K562 (cell line): Measurements from ENCODE around the gene CLSTN2. TPM values are rescaled to one million over a fixed set of nuclear protein-coding genes. Genes with fewer than 3 reads are reported as not detected.

Experiments used
- ATAC-seq: fragments of 200-7000 bp; cut with Tn5 transposase; 3 replicates; pipeline ENCODE4 v1.9.1; 2020; ENCODE audit warnings: moderate library complexity
- BruUV-seq: library from RNA; stranded (reverse); fragments of 400-500 nt; replicated peaks from 2 replicates; lab custom pipeline; 2021; lab: Mats Ljungman, UMichigan
- CTCF ChIA-PET: fragments of 300-600 bp; formaldehyde crosslinking; extraction: SDS; loops from one replicate; lab custom pipeline; 2021; ENCODE audit warnings: low intra/inter-chr PET ratio; lab: Yijun Ruan, JAX
- POLR2A ChIA-PET: fragments of 300-600, 350-650 bp; sonication (Branson Sonifier 250); formaldehyde crosslinking; extraction: SDS; loops from one replicate; lab custom pipeline; 2021; ENCODE audit warnings: antibody characterized with exemption, inconsistent platforms; lab: Yijun Ruan, JAX
- DNase-seq, 4 experiments: peaks; one replicate each; pipeline versions ENCODE4 v3.0.0 to v3.0.0-alpha.2; 2011 to 2018; ENCODE audit warnings: low spot score in 3 of 4, mixed read lengths in 3 of 4; ENCODE audit errors: extremely low read depth in 1 of 4
- FAIRE-seq: peaks from 2 replicates; lab custom pipeline; 2011; peaks lifted over from hg19 to GRCh38; lab: Jason Lieb, UNC
- H2AFZ ChIP-seq: 2 replicates; pipeline ENCODE4 v1.6.0; 2011; ENCODE audit warnings: low read depth, low read length, control low read depth, inconsistent platforms
- H3K27ac ChIP-seq: fragments of 200-600 bp; 3 replicates; pipeline ENCODE4 v1.8.0; 2011; ENCODE audit warnings: low read depth, mild to moderate bottlenecking, control low read depth, inconsistent platforms, low read length, moderate library complexity, mixed read lengths; ENCODE audit errors: extremely low read depth
- H3K27me3 ChIP-seq, 2 experiments: fragments of 300-600 bp in 1 of 2; 2 replicates in 1 of 2; 3 replicates in 1 of 2; pipeline versions ENCODE4 v1.6.0 to v1.8.0; 2011; ENCODE audit warnings: inconsistent platforms in 2 of 2, low read length in 2 of 2, mild to moderate bottlenecking in 1 of 2, mixed read lengths in 1 of 2, moderate library complexity in 1 of 2; ENCODE audit not compliant: control insufficient read depth in 2 of 2, insufficient read depth in 2 of 2
- H3K36me3 ChIP-seq: fragments of 300-600 bp; 3 replicates; pipeline ENCODE4 v1.8.0; 2011; ENCODE audit warnings: mild to moderate bottlenecking, low read length, inconsistent platforms; ENCODE audit not compliant: control insufficient read depth, insufficient read depth
- H3K4me1 ChIP-seq, 2 experiments: fragments of 200-600 bp in 1 of 2; replicated peaks in 1 of 2; 2 replicates in 1 of 2; 3 replicates in 1 of 2; pipeline versions ENCODE4 v1.5.1 to v1.8.0; 2011; ENCODE audit warnings: inconsistent platforms in 2 of 2, low read length in 2 of 2, mild to moderate bottlenecking in 1 of 2, mixed read lengths in 1 of 2, moderate library complexity in 1 of 2; ENCODE audit not compliant: control insufficient read depth in 2 of 2, insufficient read depth in 2 of 2
- H3K4me2 ChIP-seq: 2 replicates; pipeline ENCODE4 v1.6.1; 2011; ENCODE audit warnings: low read length, control low read depth, inconsistent platforms, mixed read lengths; ENCODE audit not compliant: insufficient read depth
- H3K4me3 ChIP-seq: fragments of 200-600 bp; sonication (generic), shearing (Covaris generic); 2 replicates; pipeline ENCODE4 v1.5.1; 2016; ENCODE audit warnings: control low read depth, inconsistent platforms
- H3K79me2 ChIP-seq: fragments of 200-600 bp; 3 replicates; pipeline ENCODE4 v1.8.0; 2011; ENCODE audit warnings: low read length, inconsistent platforms; ENCODE audit not compliant: control insufficient read depth, insufficient read depth
- H3K9ac ChIP-seq, 2 experiments: 2 replicates each; pipeline versions ENCODE4 v1.6.0 to v1.6.1; 2011; ENCODE audit warnings: low read depth in 2 of 2, low read length in 2 of 2, control low read depth in 1 of 2, inconsistent platforms in 1 of 2, mild to moderate bottlenecking in 1 of 2, mixed read lengths in 1 of 2; ENCODE audit not compliant: insufficient read depth in 1 of 2
- H3K9me1 ChIP-seq: one replicate; pipeline ENCODE4 v1.6.0; 2011; ENCODE audit warnings: inconsistent platforms, mild to moderate bottlenecking, low read length, moderate library complexity; ENCODE audit not compliant: control insufficient read depth, insufficient read depth
- H3K9me3 ChIP-seq: replicated peaks from 2 replicates; pipeline ENCODE4 v1.5.1; 2011; ENCODE audit warnings: low read depth, low read length, inconsistent platforms; ENCODE audit not compliant: control insufficient read depth, insufficient read depth
- H4K20me1 ChIP-seq: replicated peaks from 2 replicates; pipeline ENCODE4 v1.6.1; 2011; ENCODE audit warnings: low read length, inconsistent platforms, mixed read lengths; ENCODE audit not compliant: control insufficient read depth, insufficient read depth
- EWSR1 ChIP-seq: fragments of 450-650 bp; IDR thresholded peaks from 2 replicates; pipeline ENCODE4 v1.6.1; 2018; ENCODE audit warnings: borderline replicate concordance, mild to moderate bottlenecking, low read depth, moderate library complexity; ENCODE audit not compliant: partially characterized antibody
- HMG20B ChIP-seq: fragments of 250-450 bp; sonication (Bioruptor Pico); IDR thresholded peaks from 2 replicates; pipeline ENCODE4 v1.5.0; 2021; ENCODE audit warnings: mild to moderate bottlenecking
- OTX1 ChIP-seq: fragments of 450-650 bp; formaldehyde crosslinking; IDR thresholded peaks from 2 replicates; pipeline ENCODE4 v1.4.0; 2022; ENCODE audit warnings: mild to moderate bottlenecking
- POLR2G ChIP-seq: fragments of 200-400 bp; formaldehyde crosslinking; IDR thresholded peaks from 2 replicates; pipeline ENCODE4 v1.6.1; 2017; ENCODE audit warnings: low read depth, mild to moderate bottlenecking, antibody characterized with exemption, low read length, moderate library complexity
- SAP30 ChIP-seq: fragments of 200-600 bp; sonication (generic); IDR thresholded peaks from 2 replicates; pipeline ENCODE4 v1.6.1; 2012; ENCODE audit warnings: borderline replicate concordance, low read depth, mild to moderate bottlenecking, moderate library complexity, low read length, control low read depth, inconsistent platforms; ENCODE audit not compliant: insufficient read depth, poor library complexity, severe bottlenecking
- SMAD3 ChIP-seq: fragments of 450-650 bp; formaldehyde crosslinking; conservative IDR thresholded peaks from 2 replicates; pipeline ENCODE4 v1.4.0; 2020; ENCODE audit warnings: mild to moderate bottlenecking
- SNAPC5 ChIP-seq: fragments of 250-450 bp; sonication (Bioruptor Pico); IDR thresholded peaks from 2 replicates; pipeline ENCODE4 v1.8.0; 2021; ENCODE audit warnings: moderate library complexity, mild to moderate bottlenecking, inconsistent platforms
- SPI1 ChIP-seq: IDR thresholded peaks from 2 replicates; pipeline ENCODE4 v1.6.1; 2011; ENCODE audit warnings: low read depth, low read length, control low read depth, borderline replicate concordance
- ZBTB11 ChIP-seq, 3 experiments: fragments of 200-800 bp in 1 of 3; fragments of 250-450 bp in 1 of 3; fragments of 450-650 bp in 1 of 3; sonication (Bioruptor Pico) in 1 of 3; sonication (Bioruptor generic) in 1 of 3; formaldehyde crosslinking in 1 of 3; IDR thresholded peaks; 2 replicates each; pipeline versions ENCODE4 v1.6.1 to v1.8.0; 2016 to 2022; ENCODE audit warnings: mild to moderate bottlenecking in 2 of 3, missing genetic modification characterization in 2 of 3, missing compliant biosample characterization in 1 of 3, moderate library complexity in 1 of 3
- ZNF431 ChIP-seq: sonication (generic); formaldehyde crosslinking; IDR thresholded peaks from 2 replicates; pipeline ENCODE4 v1.8.0; 2022; ENCODE audit warnings: mild to moderate bottlenecking, missing genetic modification reagents
- ZNF507 ChIP-seq: conservative IDR thresholded peaks from 2 replicates; pipeline ENCODE4 v1.6.1; 2017; ENCODE audit warnings: missing genetic modification characterization, missing compliant biosample characterization
- ZNF717 ChIP-seq: fragments of 250-450 bp; sonication (Bioruptor Pico); IDR thresholded peaks from 2 replicates; pipeline ENCODE4 v1.5.0; 2021
- WGBS: fragments of 100-300 bp; shearing (Covaris generic); methylation state at CpG from one replicate; pipeline ENCODE4 v1.1.6; 2016; ENCODE audit warnings: low coverage, mixed read lengths; ENCODE audit not compliant: insufficient coverage; ENCODE audit errors: missing lambda C conversion rate; 5-methylcytosine and 5-hydroxymethylcytosine counted together
- in situ Hi-C: fragments of 300-500 bp; cut with MboI; formaldehyde crosslinking; loops from 4 replicates; pipeline ENCODE4 v1.15.0; 2018; ENCODE audit warnings: inconsistent platforms, mixed read lengths
- intact Hi-C: fragments of 100-400 bp; cut with micrococcal nuclease; formaldehyde crosslinking; loops from 2 replicates; pipeline ENCODE4 v1.14.2; 2022
- polyA plus RNA-seq, 8 experiments: library from polyadenylated mRNA; depleted of rRNA in 4 of 8; stranded (reverse) in 5 of 8; unstranded in 3 of 8; fragments of >200 nt; fragmentation: Nextera tagmentation in 2 of 8; fragmentation: Illumina TruSeq in 1 of 8; extraction: Ambion mirVana in 2 of 8; extraction: Trizol in 1 of 8; gene quantifications; 2 replicates each; pipeline versions ENCODE4 v1.2.1 to v1.2.3, GENCODE V29; 2011 to 2014; ENCODE audit warnings: inconsistent platforms in 1 of 8, missing spikeins in 1 of 8
- total RNA-seq, 7 experiments: library from RNA; depleted of rRNA in 6 of 7; stranded (reverse); fragments of >200 nt in 6 of 7; fragmentation: Illumina TruSeq in 2 of 7; extraction: Trizol in 2 of 7; gene quantifications; 2 replicates each; pipeline versions ENCODE4 v1.2.1 to v1.2.3, GENCODE V29; 2011 to 2021; ENCODE audit warnings: low replicate concordance in 1 of 7
- TF ChIP-seq, protein P1 (sequence below): IDR thresholded peaks from 2 replicates; pipeline ENCODE4 v1.6.1; 2012; ENCODE audit warnings: low read depth, low read length, improper control_type of control experiment, borderline replicate concordance
- TF ChIP-seq, protein P2 (sequence below), 3 experiments: IDR thresholded peaks in 2 of 3; conservative IDR thresholded peaks in 1 of 3; 2 replicates each; pipeline ENCODE4 v1.5.1; 2011 to 2012; ENCODE audit warnings: low read length in 3 of 3, mild to moderate bottlenecking in 3 of 3, control low read depth in 2 of 3, improper control_type of control experiment in 1 of 3, inconsistent platforms in 1 of 3, low read depth in 1 of 3, mixed read lengths in 1 of 3, moderate library complexity in 1 of 3; ENCODE audit not compliant: insufficient read depth in 2 of 3

Gene CLSTN2
- total and polyA plus RNA-seq, 9 of the 15 experiments (the other 6 are each of a cell fraction or from before 2014, with no cell fraction given) = 0.02 to 0.04 (median 0.04) TPM; not detected in 6

DNA sequence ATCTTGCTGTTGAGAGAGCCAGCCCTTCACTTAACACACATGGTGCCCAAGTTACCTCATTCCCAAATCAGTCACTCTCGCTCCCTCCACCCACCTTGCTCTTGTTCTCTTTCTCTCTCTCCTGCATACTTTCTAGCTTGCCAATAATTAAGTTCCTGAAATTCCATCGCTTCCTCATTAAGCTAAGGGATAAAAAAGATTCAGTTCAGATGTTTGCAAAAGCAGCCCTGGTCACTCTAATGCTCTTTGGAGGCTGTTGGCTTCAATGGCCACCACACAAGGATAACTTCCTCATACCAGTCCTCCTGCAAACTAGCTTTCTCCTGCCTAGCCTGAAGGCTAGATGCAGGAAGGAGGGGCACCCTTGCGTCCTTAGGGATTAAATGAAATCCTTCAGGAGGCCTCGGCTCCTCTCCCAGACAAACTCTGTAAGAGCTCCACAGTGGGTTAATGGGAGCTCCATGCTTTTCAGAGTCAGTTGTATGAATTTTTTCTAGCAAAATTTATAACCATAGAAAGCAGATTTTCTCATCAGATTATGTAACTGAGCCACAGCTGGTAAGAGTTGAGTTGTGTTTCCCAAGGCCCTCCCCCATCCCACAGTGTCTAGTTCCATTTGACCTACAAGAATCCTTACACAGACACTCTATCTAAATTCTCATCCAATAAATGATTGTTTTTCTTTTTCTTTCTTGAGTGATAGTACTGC, 566.2 kb downstream of the CLSTN2 start:
- no peak overlapping the region for H2AFZ ChIP-seq
- no peaks in the 10 kb centered on the region for H3K9me3 ChIP-seq
- no peaks in the 10 kb centered on the region; a peak in 1 of 5 replicates for H3K4me1 ChIP-seq
- no peaks in the 10 kb centered on the region for H3K79me2 ChIP-seq
- ChIA-PET POLR2A (interaction anchor here (0.6 to 0.9 kb wide), 3 partner anchors 11 to 61 kb away, joined by 3 read pairs; no protein-coding TSS in a partner anchor), CTCF (no interaction called here)
- no peak for ATAC-seq
- intact Hi-C loops = no loop called here
- FAIRE-seq = no peak
- no TSS peak for BruUV-seq
- no peaks in the 10 kb centered on the region for H4K20me1 ChIP-seq
- in situ Hi-C loops = no loop called here
- peaks cover 0 to 11% of the 10 kb centered on the region in 2 experiments; a peak in 2 of 5 replicates for H3K27me3 ChIP-seq
- no peaks in the 10 kb centered on the region for H3K9me1 ChIP-seq
- H3K4me3 ChIP-seq = no peak overlapping the region
- DNase-seq = no peak
- no peaks in the 10 kb centered on the region for H3K36me3 ChIP-seq
- no peak overlapping the region for H3K9ac ChIP-seq
- no peak overlapping the region for H3K4me2 ChIP-seq
- no peak overlapping the region for H3K27ac ChIP-seq
- 3% methylated on average over 4 of the region's 4 CpGs for WGBS
- TF ChIP-seq, protein P1, sequence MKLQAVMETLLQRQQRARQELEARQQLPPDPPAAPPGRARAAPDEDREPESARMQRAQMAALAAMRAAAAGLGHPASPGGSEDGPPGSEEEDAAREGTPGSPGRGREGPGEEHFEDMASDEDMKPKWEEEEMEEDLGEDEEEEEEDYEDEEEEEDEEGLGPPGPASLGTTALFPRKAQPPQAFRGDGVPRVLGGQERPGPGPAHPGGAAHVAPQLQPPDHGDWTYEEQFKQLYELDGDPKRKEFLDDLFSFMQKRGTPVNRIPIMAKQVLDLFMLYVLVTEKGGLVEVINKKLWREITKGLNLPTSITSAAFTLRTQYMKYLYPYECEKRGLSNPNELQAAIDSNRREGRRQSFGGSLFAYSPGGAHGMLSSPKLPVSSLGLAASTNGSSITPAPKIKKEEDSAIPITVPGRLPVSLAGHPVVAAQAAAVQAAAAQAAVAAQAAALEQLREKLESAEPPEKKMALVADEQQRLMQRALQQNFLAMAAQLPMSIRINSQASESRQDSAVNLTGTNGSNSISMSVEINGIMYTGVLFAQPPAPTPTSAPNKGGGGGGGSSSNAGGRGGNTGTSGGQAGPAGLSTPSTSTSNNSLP = no peak
- TF ChIP-seq ZBTB11 (CRISPR knock-in tag; IDR thresholded peaks at IDR 0.05) = no peak
- no peak for TF ChIP-seq SAP30
- TF ChIP-seq SPI1 = no peak
- no peak for TF ChIP-seq OTX1 (CRISPR knock-in tag)
- TF ChIP-seq ZNF507 (tag) = no peak
- no peak for TF ChIP-seq ZNF717 (CRISPR knock-in tag)
- no peak for TF ChIP-seq SMAD3 (CRISPR knock-in tag)
- TF ChIP-seq EWSR1 = no peak
- TF ChIP-seq POLR2G = no peak
- no peak for TF ChIP-seq SNAPC5
- TF ChIP-seq, protein P2, sequence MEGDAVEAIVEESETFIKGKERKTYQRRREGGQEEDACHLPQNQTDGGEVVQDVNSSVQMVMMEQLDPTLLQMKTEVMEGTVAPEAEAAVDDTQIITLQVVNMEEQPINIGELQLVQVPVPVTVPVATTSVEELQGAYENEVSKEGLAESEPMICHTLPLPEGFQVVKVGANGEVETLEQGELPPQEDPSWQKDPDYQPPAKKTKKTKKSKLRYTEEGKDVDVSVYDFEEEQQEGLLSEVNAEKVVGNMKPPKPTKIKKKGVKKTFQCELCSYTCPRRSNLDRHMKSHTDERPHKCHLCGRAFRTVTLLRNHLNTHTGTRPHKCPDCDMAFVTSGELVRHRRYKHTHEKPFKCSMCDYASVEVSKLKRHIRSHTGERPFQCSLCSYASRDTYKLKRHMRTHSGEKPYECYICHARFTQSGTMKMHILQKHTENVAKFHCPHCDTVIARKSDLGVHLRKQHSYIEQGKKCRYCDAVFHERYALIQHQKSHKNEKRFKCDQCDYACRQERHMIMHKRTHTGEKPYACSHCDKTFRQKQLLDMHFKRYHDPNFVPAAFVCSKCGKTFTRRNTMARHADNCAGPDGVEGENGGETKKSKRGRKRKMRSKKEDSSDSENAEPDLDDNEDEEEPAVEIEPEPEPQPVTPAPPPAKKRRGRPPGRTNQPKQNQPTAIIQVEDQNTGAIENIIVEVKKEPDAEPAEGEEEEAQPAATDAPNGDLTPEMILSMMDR (IDR thresholded peaks at IDR 0.05 in 2 of 3, conservative IDR thresholded peaks at IDR 0.05 in 1 of 3; ENCODE audit: insufficient read depth in 2 of 3, low read depth in 1 of 3, low read length in 3 of 3) = no peak
- TF ChIP-seq HMG20B (CRISPR knock-in tag) = no peak
- no peak for TF ChIP-seq ZNF431
